Activated CD8-positive, alpha-beta memory T cell treated with anti-CD3 and anti-CD28 coated beads for 4 hours (primary cell): ENCODE results near the gene SLC35A1.
"Not testable (repeated sequence)": the region's sequence is repeated elsewhere in the genome, so short reads cannot be mapped to it uniquely, and the experiment has no call there.

ENCODE experiments used
- DNase-seq, 2 donors: peaks; one replicate each; pipeline ENCODE4 v3.0.0-alpha.2; 2020; ENCODE audit warnings: low read depth in 2 of 2

SLC35A1 gene, protein sequence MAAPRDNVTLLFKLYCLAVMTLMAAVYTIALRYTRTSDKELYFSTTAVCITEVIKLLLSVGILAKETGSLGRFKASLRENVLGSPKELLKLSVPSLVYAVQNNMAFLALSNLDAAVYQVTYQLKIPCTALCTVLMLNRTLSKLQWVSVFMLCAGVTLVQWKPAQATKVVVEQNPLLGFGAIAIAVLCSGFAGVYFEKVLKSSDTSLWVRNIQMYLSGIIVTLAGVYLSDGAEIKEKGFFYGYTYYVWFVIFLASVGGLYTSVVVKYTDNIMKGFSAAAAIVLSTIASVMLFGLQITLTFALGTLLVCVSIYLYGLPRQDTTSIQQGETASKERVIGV

DNA sequence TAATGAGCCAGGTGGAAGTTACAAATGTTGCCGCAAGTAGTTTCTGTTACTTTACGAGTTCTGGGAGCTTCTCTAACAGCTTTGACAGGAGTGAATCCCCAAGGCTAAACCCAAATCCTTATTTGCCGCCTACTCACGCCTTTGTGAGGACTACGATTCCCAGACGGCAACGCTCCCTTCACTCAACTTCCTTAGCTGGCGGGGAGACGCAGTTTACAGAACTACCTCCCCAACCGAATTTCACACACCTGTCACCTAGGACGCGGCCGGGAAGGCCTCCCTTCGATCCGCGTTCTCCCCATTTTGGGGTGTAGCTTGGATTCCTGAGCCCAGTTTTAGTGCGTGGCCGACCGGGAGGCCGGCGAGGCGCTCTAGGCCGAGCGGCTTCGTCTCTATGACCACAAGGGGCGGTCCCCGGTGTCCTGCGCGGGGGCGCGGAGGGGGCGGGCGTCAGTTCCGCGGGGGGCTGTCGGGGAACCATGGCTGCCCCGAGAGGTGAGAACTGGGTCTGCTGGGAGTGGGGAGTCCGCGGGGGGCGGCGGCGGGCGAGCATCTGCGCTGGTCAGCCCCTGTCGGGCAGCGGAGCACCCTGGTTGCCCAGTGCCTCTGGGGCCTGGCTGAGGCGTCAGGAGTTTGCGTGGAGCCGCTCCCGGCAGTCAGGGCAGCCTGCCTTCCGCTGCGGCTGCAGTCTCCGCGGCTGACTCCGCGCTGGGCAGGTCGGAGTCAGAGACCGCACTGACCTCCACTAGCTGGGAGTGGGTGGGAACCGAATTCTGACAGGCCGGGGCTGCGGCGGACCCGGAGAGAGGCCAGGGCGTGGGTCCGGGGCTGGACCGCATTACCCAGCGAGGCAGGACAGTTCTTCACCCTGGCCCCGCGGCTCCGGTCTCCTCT lies at the start of gene SLC35A1:
Gene SLC35A1, plus strand, starts transcription at position 450 of the 894 bp plus-strand sequence. Its CDS starts 30 bp downstream, at position 480.
- peak; percentile 71 to 74 for DNase-seq

DNA sequence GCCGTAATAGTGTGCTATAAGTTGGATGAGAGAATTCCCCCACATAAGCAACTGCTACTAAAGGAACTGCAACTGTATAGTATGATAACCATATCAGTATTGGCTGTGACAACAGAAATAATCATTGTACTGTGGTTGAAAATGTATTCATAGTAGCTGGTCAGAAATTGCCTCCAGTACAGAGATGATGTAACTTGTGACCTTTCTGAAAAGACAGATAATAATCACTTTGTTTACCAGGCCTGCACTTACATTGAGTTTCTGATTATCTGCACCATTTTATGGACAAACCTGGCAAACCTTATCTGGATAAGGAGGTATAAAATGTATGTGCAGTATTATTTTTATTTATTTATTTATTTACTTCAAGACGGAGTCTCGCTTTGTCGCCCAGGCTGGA lies 46.0 kb upstream of the SLC35A1 start:
- DNase-seq = no peak

DNA sequence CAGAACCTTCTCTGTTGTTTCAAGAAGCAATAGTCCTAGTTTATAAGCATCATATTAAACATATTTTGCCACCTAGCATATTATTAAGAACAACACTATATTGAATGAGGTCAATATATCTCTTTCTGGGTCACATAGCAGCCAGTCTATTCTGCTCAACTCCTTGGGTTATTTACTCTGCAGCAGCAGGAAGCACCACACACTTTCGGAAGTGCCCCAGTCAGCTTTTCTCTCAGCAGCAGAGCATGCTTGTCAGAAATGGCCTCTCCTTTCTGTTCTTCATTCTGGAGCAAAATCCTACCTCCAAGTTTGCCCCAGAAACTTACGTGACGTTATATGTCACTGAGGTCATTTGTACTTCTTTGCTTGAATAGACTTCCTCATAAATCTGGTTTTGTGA lies 42.3 kb upstream of the SLC35A1 start:
- no peak for DNase-seq

DNA sequence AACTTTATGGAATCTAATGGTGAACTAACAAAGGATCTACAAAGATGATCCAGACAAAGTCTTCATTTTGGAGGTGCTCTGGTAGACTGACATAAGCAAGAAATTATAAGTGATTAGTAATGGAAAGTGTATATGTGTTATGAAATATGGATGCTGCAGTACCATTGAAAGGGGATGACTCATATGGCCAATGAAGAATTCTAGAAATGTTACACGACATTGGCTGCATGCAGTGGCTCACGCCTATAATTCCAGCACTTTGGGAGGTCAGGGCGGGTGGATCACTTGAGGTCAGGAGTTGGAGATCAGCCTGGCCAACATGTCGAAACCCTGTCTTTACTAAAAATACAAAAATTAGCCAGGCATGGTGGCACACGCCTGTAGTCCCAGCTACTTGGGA lies 41.5 kb upstream of the SLC35A1 start:
- DNase-seq = no peak

DNA sequence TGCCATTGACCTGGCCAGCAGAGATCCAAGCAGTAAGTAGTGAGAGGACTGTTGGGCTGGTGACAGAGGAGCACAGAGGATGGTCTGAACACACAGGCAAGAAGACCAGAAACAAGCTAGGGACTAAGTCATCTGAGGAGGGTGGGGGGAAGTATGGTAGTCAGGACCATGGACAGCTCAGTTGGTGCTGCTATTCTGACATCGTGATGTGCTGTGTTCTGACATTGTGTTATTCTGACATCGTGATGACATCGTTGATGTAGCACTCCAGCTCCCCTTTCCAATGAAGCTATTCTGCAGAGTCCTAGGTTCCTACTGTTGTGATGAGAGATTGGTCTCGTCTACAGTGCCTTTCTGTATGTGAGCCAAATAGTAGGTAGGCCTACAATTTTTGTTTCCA lies 36.3 kb upstream of the SLC35A1 start:
- DNase-seq = peak in 1 of 2 donors; percentile 16

DNA sequence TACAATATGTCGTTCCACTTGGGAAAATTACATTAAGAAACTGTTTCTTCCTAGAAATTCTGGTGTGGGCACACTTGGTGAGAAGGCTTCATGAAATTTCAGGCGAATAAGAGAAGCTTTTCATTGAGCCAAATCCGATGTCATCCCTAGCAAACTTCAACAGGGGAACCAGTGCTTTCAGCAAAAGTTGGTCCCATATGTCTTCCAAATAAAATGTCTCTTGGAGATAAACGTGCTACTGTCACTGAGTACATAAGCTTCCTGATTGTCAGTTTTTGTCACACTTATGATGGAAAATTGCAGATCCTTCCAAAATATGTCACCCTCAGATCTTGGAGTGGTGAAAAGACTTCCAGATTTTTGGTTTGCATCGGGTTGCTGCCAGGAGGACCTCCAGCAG lies 31.1 kb upstream of the SLC35A1 start:
- DNase-seq = no peak

DNA sequence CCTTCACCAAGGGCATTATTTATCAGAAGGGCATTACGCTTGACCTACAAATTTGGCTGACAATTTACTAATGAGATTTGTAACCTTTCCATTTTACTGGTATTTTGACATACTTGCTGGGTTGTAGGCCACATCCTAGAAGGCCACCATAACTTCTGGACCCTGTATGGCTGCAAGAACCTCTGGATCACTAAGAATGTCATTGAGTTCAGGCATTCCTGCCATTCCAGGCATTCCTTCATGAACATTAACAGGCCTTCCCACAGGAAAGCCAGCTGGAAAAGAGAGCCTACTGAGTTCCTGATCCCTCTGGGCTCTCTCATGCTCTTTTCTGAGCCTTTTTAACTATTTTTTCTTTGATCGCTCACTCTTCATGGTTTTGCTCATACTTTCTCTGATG lies 28.4 kb upstream of the SLC35A1 start:
- DNase-seq = no peak

DNA sequence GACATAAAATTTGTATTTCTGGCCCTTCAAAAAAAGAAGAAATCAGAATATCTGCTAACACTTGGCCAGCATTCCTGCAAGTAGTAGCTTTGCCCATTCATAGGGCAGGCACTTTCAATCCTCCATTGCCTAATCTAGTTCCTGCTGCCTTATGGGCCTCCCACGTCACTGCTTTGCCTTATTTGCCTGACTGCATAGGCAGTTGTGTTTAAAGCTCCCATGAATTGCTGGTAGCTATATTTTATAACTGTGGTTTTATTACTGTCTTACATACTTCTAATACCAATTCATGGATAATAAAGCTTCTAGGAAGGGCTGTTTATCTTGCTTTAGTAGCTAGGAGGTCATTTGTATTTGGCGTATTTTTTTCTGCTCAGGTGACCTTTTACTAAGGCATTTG lies 7.7 kb upstream of the SLC35A1 start:
- DNase-seq = no peak

DNA sequence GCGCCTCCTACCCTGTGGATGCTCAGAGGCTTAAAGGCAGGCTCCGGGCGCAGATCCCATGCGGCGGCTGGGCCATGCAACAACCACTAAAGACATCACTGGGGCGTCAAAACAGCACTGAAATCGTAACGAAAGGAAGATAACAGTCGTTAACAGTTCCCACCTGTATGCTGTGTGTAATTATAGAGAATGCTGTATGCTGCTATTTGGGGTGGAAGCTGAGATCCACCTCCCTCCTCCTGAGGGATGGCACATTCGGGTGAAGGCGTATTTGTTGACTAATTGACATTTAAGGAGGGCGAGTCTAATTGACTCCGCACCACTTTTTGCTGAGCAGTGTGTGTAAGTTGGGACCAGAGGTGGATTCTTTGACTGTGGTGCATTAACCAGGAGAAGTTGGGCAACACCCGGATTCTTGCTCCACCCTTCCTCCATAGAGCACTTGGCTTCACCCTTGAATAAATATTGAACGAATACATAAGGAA lies 687 bp downstream of the SLC35A1 start:
- DNase-seq = peak in 1 of 2 donors; percentile 9

DNA sequence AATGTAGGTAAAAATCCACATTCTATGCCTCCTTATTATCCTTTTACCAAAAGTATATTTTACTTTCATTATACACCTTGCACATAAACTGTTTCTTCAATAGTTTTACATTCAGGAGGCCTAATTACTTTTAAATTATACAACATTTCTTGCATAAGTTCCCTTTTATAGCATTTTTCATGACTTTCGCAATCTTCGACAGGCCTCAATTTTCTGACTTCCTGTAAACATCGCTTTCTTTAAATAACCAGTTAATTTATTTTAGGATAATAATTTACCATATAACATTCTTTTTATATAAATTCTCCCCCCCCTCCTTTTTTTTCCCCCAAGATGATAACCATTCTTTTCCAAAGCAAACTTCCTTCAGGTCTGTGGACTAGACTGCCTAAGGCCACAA lies 9.2 kb downstream of the SLC35A1 start:
- no peak for DNase-seq

DNA sequence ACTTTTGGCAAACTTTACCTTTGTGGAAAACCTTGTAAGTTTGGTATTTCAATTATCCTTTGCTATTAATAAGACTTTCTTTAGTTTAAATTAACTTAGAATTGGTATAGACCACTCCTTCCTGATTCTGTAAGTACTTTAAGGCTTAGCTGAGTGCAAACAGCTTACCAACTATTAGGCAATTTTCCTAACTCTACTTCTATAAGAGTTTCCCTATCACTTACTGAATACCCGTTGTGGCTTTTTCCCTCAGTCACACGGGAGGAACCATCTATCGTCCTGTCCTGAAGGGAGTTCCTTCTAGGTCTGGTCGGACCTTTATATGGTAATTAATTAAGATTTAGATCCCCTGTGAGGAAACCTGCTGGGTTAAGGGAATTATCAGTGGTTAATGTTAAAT lies 9.6 kb downstream of the SLC35A1 start:
- DNase-seq = no peak

DNA sequence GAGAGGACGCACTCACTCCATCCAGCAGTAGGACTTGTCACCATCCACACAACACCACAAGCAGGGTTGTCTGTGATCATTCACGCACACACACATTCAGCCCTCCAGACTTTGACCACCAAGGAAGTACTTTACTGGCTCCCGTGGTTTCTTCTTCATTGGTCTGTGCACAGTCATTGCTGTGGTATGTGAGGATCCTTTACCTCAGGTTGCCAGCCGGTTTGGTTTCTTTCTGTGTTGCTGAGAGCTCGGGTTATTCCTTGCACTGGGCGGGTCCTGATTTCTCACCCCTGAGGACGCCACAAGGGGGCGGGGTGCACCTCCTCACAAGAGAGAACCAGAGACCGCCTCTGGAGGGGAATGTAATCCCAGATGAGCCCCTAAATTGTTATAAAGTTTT lies 11.2 kb downstream of the SLC35A1 start:
- DNase-seq = no peak

DNA sequence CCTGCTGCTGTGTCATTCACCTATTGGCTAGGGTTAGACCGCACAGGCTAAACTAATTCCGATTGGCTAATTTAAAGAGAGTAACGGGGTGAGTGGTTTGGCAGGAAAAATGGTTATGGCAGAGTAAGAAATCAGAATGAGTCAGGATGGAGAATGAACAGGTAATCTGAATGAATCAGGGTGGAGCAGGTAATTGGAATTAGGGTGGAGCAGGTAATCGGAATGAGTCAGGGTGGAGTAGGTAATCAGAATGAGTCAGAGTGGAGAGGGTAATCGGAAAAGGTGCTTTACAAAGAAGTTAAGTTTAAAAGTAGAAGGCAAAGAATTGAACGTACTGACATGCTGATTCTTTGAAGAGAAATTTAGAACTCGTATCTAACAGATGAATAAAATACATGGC lies 11.7 kb downstream of the SLC35A1 start:
- DNase-seq = no peak

DNA sequence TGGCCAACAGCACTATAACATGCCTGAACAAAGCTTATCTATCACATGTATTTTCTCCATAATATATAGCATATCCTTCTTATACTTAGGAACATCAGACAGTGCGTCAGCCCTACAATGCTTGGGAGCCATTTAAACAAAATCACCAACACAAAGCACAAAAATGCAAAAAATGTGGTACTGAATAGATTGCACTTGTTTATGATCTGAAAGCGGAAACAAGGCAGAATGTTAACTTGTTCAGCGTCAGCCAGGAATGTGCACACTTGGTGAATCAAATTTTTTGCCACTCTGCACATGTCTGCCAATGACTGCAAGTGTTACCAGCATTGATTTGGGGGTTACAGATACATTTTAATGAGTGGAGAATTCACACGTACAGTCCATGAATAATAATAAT lies 14.8 kb downstream of the SLC35A1 start:
- DNase-seq = no peak

DNA sequence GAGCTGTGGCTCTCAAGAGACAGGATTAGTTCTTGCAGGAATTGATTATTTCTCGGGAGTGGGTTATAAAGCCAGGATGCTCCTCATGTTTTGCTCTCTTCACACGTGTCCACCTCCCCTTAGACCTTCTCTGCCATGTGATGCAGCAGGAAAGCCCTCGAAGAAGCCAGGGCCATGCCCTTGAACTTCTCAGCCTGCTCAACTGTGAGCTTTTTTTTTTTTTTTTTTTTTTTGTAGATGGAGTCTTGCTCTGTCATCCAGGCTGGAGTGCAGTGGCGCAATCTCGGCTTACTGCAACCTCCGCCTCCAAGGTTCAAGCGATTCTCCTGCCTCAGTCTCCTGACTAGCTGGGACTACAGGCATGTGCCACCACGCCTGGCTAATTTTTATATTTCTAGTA lies 16.6 kb downstream of the SLC35A1 start:
- not testable (repeated sequence) for DNase-seq

DNA sequence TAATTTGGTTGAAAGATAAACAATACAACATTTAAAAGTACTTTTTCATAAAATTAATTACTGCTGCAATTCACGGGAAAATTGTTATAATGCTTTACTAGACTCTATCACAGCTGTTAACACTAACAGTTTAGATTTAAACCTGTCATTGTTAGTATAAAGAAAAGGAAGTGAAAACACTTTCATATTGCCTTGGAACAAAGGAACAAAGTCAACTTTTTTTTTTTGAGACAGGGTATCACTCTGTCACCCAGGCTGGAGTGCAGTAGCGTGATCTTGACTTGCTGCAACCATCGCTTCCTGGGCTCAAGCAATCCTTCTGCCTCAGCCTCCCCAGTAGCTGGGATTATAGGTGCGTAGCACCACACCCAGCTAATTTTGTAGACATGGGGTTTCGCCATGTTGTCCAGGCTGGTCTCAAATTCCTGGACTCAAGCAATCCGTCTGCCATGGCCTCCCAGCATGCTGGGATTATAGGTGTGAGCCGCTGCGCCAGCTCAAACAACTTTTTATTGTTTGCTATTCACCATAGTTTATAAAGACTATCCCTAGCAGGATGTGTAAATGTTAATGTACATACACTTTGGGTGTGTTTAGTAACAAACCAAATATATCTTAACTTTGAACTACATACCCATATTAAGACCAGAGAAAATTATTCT lies 22.1 kb downstream of the SLC35A1 start:
- DNase-seq = no peak

DNA sequence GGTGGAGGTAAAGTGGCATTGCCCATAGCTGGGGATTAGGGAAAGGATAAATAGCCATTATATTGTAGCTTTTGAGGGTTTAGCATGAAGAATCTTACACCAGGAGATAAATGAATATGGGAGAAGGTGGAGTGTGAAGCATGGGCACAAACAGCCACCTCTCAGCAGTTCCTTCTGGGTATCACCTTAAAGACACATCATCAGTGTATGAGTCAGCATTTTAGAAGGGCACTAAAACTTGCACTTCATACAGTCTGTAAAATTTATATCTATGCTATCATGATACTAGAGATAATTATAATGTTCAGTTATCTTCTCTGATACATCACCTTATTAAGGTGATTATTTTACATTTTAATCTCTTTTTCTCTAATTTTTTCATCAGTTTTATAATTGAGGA lies 25.3 kb downstream of the SLC35A1 start:
- no peak for DNase-seq

DNA sequence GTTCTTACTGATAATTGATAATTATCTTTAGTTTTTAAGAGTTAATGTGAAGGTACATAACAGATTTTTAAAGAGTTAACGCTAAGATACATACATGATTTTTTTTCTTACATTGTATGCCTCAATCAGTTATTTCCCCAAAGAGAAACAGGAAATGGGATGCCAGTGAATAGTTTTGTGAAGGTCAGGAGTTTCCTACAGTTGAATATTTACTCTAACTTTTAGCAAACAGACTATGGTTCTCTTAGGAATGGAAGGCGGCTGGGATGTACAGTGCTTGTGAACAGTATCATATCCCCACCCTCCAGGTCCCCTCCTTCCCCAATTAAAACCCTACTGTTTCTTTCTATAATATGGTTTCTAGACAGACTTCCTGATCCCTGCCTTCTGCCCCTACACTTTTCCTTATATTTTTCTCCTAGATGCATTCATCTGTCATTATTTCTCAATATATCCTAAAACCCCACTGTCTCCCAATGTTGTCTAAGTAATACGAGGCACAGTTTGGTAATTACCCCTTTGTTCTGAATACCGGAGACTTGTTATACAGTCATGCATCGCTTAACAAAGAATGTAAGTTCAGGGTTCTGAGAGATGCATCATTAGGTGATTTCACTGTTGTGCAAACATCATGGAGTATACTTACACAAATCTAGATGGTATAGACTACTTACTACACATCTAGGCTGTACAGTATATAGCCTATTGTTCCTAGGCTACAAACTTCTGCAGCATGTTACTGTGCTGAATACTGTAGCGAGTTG lies 29.2 kb downstream of the SLC35A1 start:
- no peak for DNase-seq

DNA sequence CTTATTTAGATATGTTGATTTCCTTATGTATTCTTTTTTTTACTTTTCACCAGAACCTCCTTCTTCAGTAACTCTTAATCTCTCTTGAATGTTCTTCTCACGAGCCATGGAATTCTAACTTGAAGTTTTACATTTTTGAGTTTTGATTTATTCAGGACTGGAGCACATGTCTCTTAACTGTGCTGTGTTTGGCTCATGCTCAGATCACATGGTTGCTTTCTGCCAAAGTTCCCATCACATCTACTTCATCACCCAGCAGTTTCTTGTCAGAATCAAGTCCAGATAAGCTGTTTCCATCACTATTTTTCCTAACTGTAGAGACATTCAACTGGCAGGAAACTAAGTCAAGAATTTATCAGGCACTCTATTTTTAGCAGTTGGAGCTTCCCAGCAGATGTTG lies 31.7 kb downstream of the SLC35A1 start:
- DNase-seq = no peak

DNA sequence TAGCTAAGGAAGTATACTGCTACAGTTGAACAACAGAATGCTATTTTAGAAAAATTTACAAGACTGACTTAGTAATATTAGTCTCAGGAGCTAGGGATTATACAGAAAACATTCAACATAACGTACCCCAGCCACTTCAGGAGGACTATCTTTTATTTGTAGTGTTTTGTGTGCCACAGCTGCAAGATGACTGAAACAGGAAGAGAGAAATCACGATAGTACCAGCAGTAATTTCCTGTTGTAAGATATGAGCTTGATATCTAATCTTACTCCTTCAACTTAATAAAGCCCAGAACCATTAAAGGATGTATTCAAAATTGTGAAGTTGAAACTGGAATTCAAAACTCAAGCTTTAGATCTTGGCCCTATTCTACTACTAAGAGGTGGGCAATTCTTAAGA lies 42.1 kb downstream of the SLC35A1 start:
- DNase-seq = no peak

DNA sequence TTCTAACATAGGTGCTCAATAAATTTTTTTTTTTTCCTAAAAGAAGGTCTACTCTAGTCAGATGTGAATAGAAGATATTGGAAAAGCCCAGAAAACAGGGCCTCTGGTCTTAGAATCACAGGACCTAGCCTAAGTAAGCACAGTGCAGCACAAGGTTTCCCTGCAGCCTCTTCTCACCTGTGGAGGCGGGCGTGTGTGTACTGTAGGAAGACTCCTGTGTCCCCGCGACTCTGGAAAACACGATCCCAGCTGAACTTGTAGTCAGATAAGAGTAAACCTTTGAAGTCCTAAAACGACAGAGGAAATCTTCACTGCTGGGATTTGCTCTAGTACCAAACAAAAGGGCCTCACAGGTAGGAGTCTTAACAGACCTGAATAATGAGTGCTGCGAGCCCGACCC lies 45.7 kb downstream of the SLC35A1 start:
- no peak for DNase-seq

DNA sequence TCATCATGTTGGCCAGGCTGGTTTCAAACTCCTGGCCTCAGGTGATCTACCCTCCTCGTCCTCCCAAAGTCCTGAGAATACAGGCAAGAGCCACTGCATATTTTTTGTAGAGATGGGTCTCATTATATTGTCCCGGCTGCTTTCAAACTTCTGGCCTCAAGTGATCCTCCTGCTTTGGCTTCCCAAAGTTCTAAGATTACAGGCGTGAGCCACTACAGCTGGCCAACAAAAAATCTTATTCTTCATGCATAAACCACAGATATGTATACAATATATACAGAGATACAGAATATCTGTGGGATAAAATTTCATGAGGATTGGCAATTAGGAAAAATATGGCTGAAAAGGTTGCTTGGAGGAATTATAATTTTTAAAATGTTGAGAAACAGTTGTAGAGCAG lies 49.9 kb downstream of the SLC35A1 start:
- no peak for DNase-seq
